ENCODE data around the gene CCNYL1.
"Not testable (repeated sequence)": the region's sequence is repeated elsewhere in the genome, so short reads cannot be mapped to it uniquely, and the experiment has no call there.

The CCNYL1 gene

DNA sequence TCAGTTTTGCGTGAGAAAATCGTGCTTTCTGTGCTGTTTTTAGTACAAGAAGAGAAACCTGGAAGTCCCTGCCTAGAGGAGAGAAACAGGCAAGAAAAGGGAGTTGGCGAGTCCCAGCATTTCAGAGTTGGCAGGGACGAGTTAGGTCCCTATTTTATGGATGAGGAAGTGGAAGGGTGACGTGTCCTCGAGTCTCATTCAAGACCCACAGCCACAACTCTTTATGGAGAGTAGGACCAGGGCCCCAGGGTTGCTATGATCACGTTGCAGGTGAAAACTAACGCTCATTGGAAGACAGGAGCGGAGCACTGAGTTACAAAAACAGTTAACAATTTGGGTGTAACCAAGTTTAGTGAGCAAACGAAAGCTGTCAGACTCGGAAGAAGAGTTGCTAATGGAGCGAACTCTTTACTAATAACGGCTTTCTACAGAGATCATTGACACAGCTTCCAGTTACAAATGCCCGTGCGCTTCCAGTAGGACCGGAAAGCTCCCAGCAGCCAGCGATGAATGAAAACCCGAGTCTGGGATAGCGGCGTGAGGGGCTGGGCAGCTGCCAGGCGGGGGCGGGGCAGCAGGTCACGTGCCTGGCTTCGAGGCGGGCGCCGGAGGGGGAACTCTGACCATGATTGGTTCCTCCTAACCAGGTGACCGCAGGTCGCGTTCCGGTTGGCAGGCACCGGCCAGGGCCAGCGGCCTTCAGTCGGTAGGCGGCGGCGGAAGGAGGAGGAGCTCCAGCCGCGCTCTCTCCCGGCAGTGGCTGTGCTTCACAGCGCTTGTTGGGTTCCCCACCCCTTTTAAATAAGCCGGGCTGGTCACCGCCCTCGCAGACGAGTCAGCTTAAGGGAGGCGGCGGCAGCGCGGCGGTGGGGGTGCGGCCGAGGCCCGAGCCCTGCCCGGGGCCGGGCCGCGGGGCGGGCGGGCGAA lies at the start of gene CCNYL1:
CCNYL1 (plus strand) TSS at position 827 of the 927 bp plus-strand sequence. CDS start 257 bp downstream, outside the sequence.
- DNase-seq (ENCODE audit: low read depth): peak; percentile 90

DNA sequence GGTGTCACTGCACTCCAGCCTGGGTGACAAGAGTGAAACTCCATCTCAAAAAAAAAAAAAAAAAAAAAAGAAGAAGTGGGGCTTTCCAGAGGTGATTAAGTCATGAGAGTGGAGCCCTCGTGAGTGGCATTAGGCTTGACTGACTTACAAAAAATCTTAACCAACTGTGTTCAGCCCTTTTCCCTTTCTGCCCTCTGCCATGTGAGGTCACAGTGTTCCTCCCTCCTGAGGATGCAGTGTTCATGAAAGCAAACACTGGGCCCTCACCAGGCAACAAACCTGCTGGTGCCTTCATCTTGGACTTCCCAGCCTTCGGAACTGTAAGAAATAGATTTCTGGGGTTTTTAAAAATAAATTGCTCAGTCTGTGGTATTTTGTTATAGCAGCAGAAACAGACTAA lies 49.2 kb upstream of the CCNYL1 start:
- DNase-seq (ENCODE audit: low read depth): no peak

DNA sequence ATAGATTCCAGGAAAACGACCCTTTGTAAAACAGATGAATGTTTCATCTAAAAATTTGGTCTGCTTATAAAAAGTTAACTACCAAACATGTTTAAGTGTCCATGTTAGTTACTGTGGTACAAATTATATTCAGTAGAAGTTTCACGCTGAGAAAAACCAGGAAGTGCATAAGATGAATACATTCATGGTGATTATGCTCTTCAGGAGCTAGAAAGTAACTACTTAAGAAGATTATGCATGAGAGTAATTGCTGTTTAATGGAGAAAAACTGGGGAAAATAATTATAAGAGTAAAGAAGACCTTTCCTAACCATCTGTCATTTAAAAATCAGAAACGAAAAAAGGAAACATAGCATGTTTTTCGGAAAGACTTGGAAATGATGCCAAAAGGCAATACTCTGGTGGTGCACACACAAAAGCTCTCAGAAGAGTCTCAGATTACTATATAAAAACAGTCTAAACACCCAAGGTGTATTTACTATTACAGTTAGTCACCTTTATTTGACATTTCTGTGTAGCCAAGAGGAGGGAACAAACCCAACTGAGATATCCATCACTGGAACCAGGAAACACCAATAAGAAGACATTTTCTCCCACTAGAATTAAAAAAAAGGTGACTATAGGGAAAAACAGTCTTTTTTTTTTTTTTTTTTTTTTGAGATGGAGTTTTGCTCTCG lies 47.4 kb upstream of the CCNYL1 start:
- DNase-seq (ENCODE audit: low read depth): no peak

DNA sequence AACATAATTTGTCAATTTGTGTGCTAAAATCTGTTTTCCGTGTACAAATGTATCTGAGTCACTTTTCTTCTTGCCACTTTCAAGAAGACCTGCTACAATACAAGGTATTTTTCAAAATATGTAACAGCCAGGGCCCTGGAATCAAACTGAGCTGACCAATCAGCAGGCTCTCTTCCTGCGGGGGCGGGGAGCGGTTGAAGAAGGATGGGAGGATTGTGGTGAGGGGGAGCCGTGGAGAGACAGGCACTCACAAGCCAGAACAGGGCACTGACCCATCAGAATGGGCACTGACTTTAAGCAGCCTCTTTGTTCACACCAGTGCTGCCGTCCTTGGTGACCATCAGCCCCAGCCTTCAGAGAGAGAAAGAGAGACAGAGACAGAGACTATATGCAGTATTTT lies 40.6 kb upstream of the CCNYL1 start:
- no peak for DNase-seq (ENCODE audit: low read depth)

DNA sequence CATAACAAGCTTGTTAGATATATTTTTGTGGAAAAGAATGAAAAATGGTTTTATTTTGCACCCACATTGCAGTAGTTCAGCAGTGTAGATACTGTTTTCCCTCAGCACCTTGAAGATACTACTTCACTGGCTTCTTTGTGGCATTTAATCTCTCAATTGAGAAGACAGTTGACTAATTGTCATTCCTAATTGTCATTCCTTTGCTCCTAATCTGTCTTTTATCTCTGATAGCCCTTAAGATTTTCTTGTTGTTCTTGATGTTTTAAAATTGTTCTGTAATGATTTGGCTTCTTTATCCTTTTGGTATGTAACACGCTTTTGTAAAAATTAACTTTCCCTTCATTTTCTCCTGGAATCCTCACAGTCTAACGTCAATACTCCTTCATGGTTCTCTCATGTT lies 38.0 kb upstream of the CCNYL1 start:
- no peak for DNase-seq (ENCODE audit: low read depth)

DNA sequence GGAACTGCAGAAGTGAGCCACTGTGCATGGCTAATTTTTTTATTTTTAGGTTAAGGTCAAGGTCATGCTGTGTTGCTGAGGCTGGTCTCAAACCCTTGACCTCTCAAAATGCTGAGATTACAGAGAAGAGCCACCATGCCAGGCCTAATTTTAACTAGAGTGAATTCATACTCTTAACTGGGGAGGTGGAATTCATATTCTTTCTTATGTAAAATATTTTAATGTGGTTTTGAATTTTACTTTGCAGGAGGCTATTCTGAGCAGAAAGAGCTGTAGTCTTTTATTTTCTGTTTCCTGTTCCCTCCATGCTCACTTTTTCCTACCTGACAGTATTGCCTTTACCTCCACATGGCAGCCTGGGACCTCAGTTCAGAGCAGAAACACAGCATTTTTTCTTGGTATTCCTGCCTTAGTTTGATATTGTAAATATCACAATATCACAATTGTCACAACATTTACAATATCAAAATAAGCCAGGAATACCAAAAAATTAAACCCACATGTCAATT lies 37.1 kb upstream of the CCNYL1 start:
- DNase-seq (ENCODE audit: low read depth): no peak

DNA sequence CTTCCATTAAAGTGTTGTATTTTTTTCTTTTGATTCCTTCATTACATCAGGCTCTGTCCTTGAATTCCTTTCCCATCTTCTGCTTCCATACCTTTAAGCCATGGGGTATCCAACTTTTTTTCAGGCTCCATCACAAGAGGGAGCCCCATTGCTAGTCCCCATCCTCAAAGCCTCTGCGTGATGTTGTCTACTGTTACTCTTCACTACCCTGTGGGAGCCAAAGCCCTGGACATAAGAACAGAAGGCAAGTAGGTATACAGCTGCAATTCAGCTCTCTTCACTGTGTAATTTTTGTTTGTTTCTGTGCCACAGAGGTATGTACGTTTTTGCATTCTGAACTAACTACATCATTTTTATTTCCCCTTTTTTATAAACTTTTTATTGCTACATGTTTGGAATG lies 36.6 kb upstream of the CCNYL1 start:
- DNase-seq (ENCODE audit: low read depth): no peak

DNA sequence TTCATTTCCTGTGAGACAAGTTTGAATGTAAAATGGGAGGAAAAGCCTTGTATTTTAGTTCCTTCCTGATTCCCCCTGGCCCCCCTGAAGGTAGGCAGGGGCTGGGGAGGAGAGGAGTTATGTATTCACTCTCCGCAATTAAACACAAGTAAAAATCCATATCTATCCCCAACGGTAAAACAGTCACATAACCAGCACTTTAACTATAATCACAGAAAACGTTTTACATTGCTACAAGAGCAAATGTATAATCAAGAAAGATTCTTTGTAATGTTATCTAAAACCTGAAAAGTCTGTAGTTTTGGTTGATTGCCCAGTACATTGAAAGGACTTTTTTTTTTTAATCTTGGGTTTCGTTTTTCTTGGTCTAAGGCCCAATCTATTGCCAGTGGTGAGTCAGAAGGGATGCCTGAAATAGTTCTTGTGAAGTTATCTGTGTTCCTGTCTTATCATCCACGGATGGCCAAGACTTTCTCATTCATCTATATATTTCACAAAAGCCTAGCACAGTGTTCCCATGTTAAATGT lies 34.5 kb upstream of the CCNYL1 start:
- no peak for DNase-seq (ENCODE audit: low read depth)

DNA sequence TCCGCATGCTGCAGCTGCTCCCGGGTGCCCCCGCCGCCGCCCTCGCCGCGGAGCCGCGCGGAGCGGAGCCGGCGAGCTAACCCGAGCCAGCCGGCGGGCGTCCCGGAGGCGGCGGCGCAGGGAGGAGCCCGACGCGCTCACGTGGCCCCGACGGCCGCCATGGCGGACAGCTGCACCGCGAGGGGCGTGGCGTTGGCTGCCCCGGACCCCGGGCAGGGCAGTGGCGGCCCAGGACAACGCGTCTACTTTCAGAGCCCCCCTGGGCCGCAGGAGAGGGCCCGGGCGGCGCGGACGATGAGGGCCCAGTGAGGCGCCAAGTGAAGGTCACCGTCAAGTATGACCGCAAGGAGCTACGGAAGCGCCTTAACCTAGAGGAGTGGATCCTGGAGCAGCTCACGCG lies 30.0 kb upstream of the CCNYL1 start:
- no peak for DNase-seq (ENCODE audit: low read depth)

DNA sequence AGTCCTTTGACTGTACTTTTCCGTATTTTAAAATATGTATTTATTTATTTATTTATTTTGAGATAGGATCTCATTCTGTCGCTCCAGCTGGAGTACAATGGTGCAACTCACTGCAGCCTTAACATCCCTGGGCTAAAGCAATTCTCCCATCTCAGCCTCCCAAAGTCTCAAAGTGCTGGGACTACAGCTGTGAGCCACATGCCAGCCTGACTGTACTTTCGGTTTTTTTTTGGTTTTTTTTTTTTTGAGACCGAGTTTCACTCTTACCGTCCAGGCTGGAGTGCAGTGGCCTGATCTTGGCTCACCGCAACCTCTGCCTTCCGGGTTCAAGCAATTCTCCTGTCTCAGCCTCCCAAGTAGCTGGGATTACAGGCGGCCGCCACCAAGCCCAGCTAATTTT lies 28.9 kb upstream of the CCNYL1 start:
- DNase-seq (ENCODE audit: low read depth): no peak

DNA sequence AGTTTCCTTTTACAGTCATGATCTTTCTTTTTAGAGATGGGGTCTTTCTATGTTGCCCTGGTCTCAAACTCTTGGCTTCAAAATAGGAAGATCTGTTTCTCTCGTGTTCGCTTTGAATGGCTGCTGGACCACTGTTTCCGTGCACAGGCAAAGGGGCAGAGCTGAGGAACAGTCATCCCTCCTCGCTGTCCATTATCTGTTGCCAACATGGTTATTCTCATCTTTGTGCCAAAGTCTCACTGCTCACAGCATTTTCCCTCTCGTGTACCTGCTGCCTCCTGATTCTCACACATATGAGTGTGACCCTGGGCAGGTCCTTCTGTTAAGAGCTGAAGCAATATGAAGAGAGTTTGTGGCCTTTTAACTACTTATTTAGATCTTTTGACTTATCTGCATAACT lies 28.0 kb upstream of the CCNYL1 start:
- DNase-seq (ENCODE audit: low read depth): no peak

DNA sequence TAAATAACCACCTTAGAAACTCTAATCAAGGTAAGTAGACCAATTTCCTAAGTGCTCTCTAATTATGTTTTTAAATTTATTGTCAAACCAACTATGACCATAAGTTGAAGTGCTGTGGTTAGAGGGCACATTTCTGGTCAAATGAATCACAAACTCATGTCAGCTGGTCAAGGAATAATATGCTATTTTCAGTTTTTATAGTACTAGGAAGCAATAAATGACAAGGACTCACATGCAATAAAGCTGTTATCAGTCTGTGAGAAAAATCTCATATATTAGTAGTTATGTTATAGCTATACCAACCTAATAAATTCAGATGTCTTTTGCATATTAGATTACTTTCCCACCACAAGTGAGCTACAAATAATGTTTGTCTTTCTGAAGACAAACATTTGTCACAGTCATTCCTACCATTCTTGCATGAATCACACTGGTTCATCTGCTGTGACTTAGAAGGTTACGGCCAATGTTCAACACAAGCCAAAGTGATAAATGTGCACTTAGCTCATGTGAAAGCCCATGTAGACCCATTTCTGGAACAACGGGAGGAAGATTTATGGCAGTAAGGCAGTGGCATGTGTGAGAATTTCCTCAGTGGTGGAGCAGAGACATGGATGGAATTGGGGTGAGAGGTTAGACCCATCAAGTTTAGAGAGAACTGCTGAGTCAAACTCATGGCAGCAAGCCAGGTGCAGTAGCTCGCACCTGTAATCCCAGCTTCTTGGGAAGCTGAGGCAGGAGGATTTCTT lies 27.4 kb upstream of the CCNYL1 start:
- DNase-seq (ENCODE audit: low read depth): no peak

DNA sequence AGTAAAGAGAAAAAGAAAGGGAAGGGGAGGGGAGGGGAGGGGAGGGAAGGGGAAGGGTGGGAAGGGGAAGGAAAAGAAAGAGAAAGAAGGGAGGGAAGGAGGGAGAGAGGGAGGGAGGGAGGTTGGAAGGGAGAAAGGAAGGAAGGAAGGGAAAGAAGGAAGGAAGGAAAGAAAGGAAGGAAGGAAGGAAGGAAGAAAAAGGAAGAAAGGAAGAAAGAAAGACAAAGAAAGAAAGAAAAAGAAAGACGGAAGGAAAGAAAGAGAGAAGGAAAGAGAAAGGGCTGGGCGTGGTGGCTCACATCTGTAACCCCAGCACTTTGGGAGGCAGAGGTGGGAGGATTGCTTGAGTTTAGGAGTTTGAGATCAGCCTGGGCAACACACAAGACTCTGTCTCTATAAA lies 24.6 kb upstream of the CCNYL1 start:
- DNase-seq (ENCODE audit: low read depth): no peak

DNA sequence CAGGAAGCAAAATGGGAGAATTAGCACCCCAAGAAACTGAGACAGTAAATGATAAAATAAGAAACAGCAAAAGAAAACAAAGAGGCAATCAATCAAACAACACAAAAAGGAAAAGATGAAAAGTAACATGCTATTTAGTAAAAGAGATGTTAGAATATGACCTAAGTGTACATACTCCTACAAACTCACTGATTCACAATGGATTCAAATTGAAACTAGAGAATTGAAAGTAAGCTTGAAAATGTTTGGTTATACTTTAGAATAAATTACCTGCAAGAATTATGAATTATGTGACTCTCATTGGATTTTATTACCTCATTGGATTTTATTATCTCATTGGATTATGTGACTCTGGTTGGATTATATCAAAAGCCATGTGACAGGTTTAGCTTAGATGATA lies 22.8 kb upstream of the CCNYL1 start:
- DNase-seq (ENCODE audit: low read depth): no peak

DNA sequence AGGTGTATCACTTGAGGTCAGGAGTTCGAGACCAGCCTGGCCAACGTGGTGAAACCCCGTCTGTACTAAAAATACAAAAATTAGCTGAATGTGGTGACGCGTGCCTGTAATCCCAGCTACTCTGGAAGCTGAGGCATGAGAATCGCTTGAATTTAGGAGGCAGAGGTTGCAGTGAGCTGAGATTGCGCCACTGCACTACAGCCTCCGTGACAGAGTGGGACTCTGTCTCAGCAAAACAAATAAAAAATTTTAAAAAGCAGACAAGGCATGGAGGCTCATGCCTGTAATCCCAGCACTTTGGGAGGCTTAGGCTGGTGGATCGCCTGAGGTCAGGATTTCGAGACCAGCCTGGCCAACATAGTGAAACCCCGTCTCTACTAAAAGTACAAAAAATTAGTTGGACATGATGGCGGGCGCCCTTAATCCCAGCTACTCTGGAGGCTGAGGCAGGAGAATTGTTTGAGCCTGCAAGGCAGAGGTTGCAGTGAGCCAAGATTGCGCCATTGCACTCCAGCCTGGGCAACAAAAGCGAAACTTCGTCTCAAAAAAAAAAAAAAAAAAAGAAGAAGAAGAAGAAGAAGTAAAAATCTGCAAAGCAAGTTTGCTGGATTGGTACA lies 20.5 kb upstream of the CCNYL1 start:
- DNase-seq (ENCODE audit: low read depth): not testable (repeated sequence)

DNA sequence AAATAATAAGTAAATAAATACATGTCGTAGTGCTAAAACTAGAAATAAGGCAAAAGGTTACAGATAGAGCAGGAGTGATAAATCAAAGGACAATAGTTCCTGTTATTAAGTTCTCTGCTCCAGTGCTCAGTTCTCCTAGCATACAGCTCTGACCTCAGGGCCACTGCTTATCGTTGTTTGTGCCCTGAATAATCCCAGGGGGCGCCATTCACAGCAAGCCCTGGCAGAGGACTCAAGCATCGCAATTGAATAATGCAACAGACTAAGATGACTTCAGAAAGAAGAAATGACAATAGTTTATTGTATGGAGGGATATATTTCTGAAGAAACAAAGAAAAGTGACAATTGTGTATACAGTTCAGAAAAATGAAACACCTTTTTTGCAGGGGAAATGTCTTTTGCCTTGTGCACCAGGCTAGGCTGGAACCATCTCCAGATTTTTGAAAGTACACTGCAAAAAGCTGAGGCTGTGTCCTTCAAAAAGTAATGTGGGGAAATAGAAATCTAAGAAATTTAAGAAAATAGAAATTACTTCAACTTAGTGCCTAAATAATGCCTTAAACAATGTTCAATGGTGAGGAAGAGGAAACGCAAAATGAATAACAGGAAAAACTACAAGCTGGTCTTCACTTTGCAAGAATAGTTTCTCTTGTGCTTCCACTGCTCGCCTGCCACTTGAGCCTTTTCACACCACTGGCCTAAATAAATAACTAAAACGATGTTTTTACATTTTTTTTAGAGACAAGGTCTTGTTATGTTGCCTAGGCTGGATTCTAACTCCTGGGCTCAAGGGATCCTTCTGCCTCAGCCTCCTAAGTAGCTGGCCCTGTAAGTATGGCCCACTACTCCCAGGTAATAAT lies 19.0 kb upstream of the CCNYL1 start:
- peak; percentile 12 for DNase-seq (ENCODE audit: low read depth)

DNA sequence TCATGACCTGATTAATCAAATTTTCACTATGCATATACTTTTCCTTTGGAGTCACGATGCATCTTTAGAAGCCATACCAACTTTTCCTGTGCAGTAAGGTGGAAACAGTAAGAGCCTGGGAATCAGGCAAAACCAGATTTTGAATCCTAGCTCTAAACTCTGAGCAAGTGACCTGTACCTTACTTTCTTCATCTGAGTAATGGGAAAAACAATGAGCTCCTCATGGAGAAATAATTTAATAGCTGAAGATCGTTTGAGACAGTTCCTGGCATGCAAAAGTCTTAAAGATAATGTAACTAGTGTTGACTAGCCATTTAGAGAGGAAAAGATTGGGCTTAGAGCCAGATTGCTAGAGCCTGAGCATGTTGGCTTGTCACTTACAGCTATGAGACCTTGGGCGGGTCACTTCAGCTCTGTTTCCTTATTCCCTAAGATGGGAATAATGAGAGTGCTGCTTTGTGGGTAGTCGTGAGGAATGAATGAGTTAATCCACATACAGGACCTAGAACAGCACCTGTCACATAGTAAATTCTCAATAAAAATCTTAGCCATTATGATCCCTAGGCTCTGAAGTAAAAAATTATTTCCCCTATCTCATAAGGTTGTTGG lies 17.7 kb upstream of the CCNYL1 start:
- no peak for DNase-seq (ENCODE audit: low read depth)

DNA sequence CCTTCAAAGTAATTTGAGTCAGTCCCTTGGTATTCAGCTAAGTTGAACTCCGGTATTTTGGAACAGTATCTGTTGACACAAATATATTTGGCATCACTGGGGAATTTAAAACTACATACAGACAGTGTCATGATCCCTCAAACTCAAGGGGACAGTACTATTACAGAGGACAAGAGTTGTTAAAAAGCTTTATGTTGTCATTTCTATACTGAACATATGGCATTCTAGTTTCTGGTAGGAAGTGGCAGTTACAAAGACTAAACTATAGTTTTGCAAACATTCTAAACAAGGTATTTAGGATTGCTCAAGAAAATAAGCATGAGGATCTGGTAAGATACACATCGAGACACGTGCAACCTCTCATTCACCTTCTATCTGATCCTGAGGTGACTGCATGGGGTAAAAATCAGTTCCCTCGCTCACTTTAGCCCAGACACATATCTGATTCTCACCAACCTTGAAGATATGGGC lies 16.6 kb upstream of the CCNYL1 start:
- DNase-seq (ENCODE audit: low read depth): no peak

DNA sequence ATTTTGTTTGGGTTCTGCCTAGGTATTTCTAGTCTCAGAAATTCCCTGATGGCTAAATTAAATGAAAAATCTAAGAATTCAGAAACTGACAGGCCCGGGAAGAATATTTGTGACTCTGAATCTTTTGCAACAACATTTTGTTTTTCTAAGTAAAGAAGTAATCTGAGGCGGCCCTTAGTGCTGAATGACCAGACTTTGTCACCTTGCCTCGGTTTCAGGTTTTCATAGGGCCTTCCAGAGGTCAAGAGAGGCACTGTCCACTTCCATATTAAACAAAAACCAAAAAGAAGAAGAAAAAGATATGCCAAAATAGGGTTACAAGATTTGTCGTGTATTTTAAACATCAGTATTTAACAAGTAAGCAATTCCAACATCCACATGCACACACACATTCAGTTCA lies 16.1 kb upstream of the CCNYL1 start:
- DNase-seq (ENCODE audit: low read depth): no peak

DNA sequence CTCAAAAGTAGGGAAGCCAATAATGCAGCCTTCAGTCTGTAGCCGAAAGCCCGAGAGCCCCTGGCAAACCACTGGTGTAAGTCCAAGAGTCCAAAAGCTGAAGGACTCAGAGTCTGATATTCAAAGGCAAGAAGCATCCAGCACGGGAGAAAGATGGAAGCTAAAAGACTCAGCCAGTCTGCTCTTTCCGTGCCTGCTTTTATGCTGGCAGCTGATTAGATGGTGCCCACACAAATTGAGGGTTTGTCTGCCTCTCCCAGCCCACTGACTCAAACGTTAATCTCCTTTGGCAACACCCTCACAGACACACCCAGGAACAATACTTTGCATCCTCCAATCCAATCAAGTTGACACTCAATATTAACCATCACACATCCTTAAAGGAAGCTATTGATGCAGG lies 14.5 kb upstream of the CCNYL1 start:
- not testable (repeated sequence) for DNase-seq (ENCODE audit: low read depth)

Measured in stimulated activated CD8-positive, alpha-beta memory T cell treated with anti-CD3 and anti-CD28 coated beads, Interleukin-7, amount 100 ng/mL, for 24 hours (primary cell).